ENCODE data around the gene DYNC1I1. TPM values are rescaled to one million over a fixed set of nuclear protein-coding genes. Genes with fewer than 3 reads are reported as not detected.

DYNC1I1 gene
- polyA plus RNA-seq, 6 donors from 2014 or later: not detected

GRCh38 chr7:96088579-96088978 is 316.2 kb downstream of the DYNC1I1 start:
- ATAC-seq (ENCODE audit: low read depth in 2 of 2) (no peak), DNase-seq (no peak)
- Mint-ChIP-seq H3K36me3 (no peaks in the 10 kb centered on the region), H3K4me3 (no peak overlapping the region), H3K27me3 (peaks cover 7 to 12% (median 11%) of the 10 kb centered on the region in 3 donors), H3K27ac (no peak overlapping the region), H3K9me3 (no peaks in the 10 kb centered on the region), H3K4me1 (no peaks in the 10 kb centered on the region)

DNA sequence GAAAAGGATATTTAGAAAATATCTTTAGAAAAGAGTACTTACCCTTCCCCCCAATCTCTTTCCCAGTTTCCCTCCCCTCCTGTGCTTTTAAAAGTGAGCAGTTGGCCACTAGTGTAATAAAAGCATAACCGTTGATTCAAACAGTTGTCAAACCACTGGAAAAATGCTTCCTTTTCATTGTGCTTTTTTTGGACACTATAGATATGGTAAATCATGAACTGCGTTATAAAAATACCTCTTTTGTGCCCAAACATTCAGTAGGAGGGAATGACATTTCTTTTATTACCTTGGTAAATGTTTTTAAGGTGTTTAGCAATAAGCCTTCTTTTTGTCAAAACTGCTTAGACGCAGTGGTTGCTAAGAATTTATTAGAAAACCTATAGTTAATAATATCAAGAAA is 317.2 kb downstream of the DYNC1I1 start:
- H3K36me3 Mint-ChIP-seq: no peaks in the 10 kb centered on the region
- no peak for DNase-seq
- H3K4me1 Mint-ChIP-seq: no peaks in the 10 kb centered on the region
- no peak overlapping the region for H3K27ac Mint-ChIP-seq
- H3K27me3 Mint-ChIP-seq: peaks cover 11 to 14% (median 13%) of the 10 kb centered on the region in 3 donors
- no peak overlapping the region for H3K4me3 Mint-ChIP-seq
- ATAC-seq (ENCODE audit: low read depth in 2 of 2): no peak
- no peaks in the 10 kb centered on the region for H3K9me3 Mint-ChIP-seq

- no peak overlapping the region for H3K27ac Mint-ChIP-seq
- no peak for ATAC-seq (ENCODE audit: low read depth in 2 of 2)
These were observed 318.4 kb downstream of the DYNC1I1 start for GRCh38 chr7:96090756-96091155.

GRCh38 chr7:96093435-96093834 is 321.1 kb downstream of the DYNC1I1 start:
- H3K27ac Mint-ChIP-seq: no peak overlapping the region
- H3K27me3 Mint-ChIP-seq: peaks cover 6 to 15% (median 10%) of the 10 kb centered on the region in 3 donors
- no peaks in the 10 kb centered on the region for H3K36me3 Mint-ChIP-seq
- ATAC-seq (ENCODE audit: low read depth in 2 of 2): no peak
- DNase-seq: no peak
- H3K4me1 Mint-ChIP-seq: no peaks in the 10 kb centered on the region
- no peak overlapping the region for H3K4me3 Mint-ChIP-seq
- no peaks in the 10 kb centered on the region for H3K9me3 Mint-ChIP-seq

More at GRCh38 chr7:96090756-96091155, 318.4 kb downstream of the DYNC1I1 start:
- H3K9me3 Mint-ChIP-seq: no peaks in the 10 kb centered on the region
- no peaks in the 10 kb centered on the region for H3K36me3 Mint-ChIP-seq
- peaks cover 10 to 15% (median 11%) of the 10 kb centered on the region in 3 donors for H3K27me3 Mint-ChIP-seq
- no peaks in the 10 kb centered on the region for H3K4me1 Mint-ChIP-seq
- DNase-seq: no peak
- H3K4me3 Mint-ChIP-seq: no peak overlapping the region

- Mint-ChIP-seq H3K36me3 (no peaks in the 10 kb centered on the region), H3K4me1 (no peaks in the 10 kb centered on the region), H3K27me3 (peaks cover 0 to 8% (median 8%) of the 10 kb centered on the region in 3 donors), H3K4me3 (no peak overlapping the region), H3K9me3 (peaks cover 0 to 7% (median 4%) of the 10 kb centered on the region in 7 donors), H3K27ac (no peak overlapping the region)
- ATAC-seq (ENCODE audit: low read depth in 2 of 2) (no peak), DNase-seq (no peak)
These were observed 325.5 kb downstream of the DYNC1I1 start for GRCh38 chr7:96097835-96098234.

DNA sequence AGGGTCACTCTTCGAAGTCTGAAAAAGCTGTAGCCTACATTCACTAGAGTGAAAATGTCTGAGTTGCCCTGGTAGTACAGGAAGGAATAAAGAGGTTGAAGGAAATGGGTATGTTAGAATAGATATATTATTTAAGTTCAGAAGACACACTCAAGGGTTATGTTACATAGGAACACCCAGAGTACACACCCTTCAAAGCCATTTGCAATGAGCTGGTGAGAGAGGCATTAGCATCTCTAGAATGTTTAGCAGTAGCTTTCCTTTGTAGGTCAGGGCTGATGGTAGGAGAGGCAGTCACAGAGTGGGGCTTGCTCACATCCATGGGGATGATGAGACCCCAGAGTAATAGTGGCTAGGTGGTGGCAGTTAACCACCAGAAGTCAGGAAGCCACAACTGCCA is 328.4 kb downstream of the DYNC1I1 start:
- Mint-ChIP-seq H3K27ac (no peak overlapping the region), H3K4me3 (no peak overlapping the region), H3K27me3 (peaks cover 0 to 13% (median 0%) of the 10 kb centered on the region in 3 donors), H3K36me3 (no peaks in the 10 kb centered on the region), H3K9me3 (peaks cover 0 to 7% (median 4%) of the 10 kb centered on the region in 7 donors), H3K4me1 (no peaks in the 10 kb centered on the region)
- no peak for ATAC-seq (ENCODE audit: low read depth in 2 of 2)
- DNase-seq: no peak

GRCh38 chr7:96102096-96102811 is 329.9 kb downstream of the DYNC1I1 start:
- ATAC-seq (ENCODE audit: low read depth in 2 of 2): no peak
- Mint-ChIP-seq H3K4me3 (no peak overlapping the region), H3K27me3 (peaks cover 0 to 13% (median 0%) of the 10 kb centered on the region in 3 donors), H3K36me3 (no peaks in the 10 kb centered on the region), H3K4me1 (no peaks in the 10 kb centered on the region), H3K9me3 (peaks cover 0 to 7% (median 4%) of the 10 kb centered on the region in 7 donors), H3K27ac (no peak overlapping the region)
- no peak for DNase-seq

GRCh38 chr7:96104984-96105383 is 332.6 kb downstream of the DYNC1I1 start:
- H3K9me3 Mint-ChIP-seq: peaks cover 0 to 5% (median 0%) of the 10 kb centered on the region in 7 donors
- DNase-seq: no peak
- no peak for ATAC-seq (ENCODE audit: low read depth in 2 of 2)
- no peaks in the 10 kb centered on the region for H3K36me3 Mint-ChIP-seq
- no peak overlapping the region for H3K4me3 Mint-ChIP-seq
- H3K27me3 Mint-ChIP-seq: peaks cover 0 to 13% (median 0%) of the 10 kb centered on the region in 3 donors
- no peaks in the 10 kb centered on the region for H3K4me1 Mint-ChIP-seq
- no peak overlapping the region for H3K27ac Mint-ChIP-seq

- no peak for ATAC-seq (ENCODE audit: low read depth in 2 of 2)
- no peaks in the 10 kb centered on the region for H3K36me3 Mint-ChIP-seq
- DNase-seq: no peak
- H3K4me1 Mint-ChIP-seq: no peaks in the 10 kb centered on the region
- peaks cover 0 to 9% (median 2%) of the 10 kb centered on the region in 7 donors for H3K9me3 Mint-ChIP-seq
- H3K27ac Mint-ChIP-seq: no peak overlapping the region
- H3K4me3 Mint-ChIP-seq: no peak overlapping the region
- peaks cover 5 to 16% (median 14%) of the 10 kb centered on the region in 3 donors for H3K27me3 Mint-ChIP-seq
These were observed 339.1 kb downstream of the DYNC1I1 start for GRCh38 chr7:96111405-96111804.

GRCh38 chr7:96114190-96114589 is 341.8 kb downstream of the DYNC1I1 start:
- Mint-ChIP-seq H3K27ac (no peak overlapping the region), H3K36me3 (no peaks in the 10 kb centered on the region), H3K4me1 (no peaks in the 10 kb centered on the region), H3K27me3 (peaks cover 5 to 16% (median 14%) of the 10 kb centered on the region in 3 donors), H3K4me3 (no peak overlapping the region), H3K9me3 (peaks cover 0 to 9% (median 2%) of the 10 kb centered on the region in 7 donors)
- ATAC-seq (ENCODE audit: low read depth in 2 of 2) (no peak), DNase-seq (no peak)

GRCh38 chr7:96116173-96116572 is 343.8 kb downstream of the DYNC1I1 start:
- Mint-ChIP-seq H3K4me1 (no peaks in the 10 kb centered on the region), H3K36me3 (peaks cover 8 to 14% of the 10 kb centered on the region in 2 donors), H3K27me3 (peaks cover 4 to 16% (median 11%) of the 10 kb centered on the region in 3 donors), H3K27ac (peak overlapping the region in 1 of 6 donors; percentile 29), H3K4me3 (no peak overlapping the region), H3K9me3 (peaks cover 0 to 6% (median 2%) of the 10 kb centered on the region in 7 donors)
- no peak for DNase-seq
- ATAC-seq (ENCODE audit: low read depth in 2 of 2): no peak

GRCh38 chr7:96118449-96119001 is 346.2 kb downstream of the DYNC1I1 start:
- Mint-ChIP-seq H3K27me3 (no peaks in the 10 kb centered on the region), H3K36me3 (peaks cover 19 to 23% of the 10 kb centered on the region in 2 donors), H3K4me1 (no peaks in the 10 kb centered on the region), H3K9me3 (peaks cover 0 to 2% (median 0%) of the 10 kb centered on the region in 7 donors), H3K27ac (peak overlapping the region in 2 of 6 donors; percentile 48 to 58), H3K4me3 (no peak overlapping the region)
- ATAC-seq (ENCODE audit: low read depth in 2 of 2) (no peak), DNase-seq (no peak)

GRCh38 chr7:96120445-96121225 is 348.3 kb downstream of the DYNC1I1 start:
- ATAC-seq (ENCODE audit: low read depth in 2 of 2): no peak
- Mint-ChIP-seq H3K27me3 (no peaks in the 10 kb centered on the region), H3K4me3 (no peak overlapping the region), H3K4me1 (no peaks in the 10 kb centered on the region), H3K27ac (no peak overlapping the region), H3K36me3 (peaks cover 19 to 23% of the 10 kb centered on the region in 2 donors), H3K9me3 (no peaks in the 10 kb centered on the region)
- no peak for DNase-seq

All from naive B cell (primary cell).